ENCODE results near the gene KLHL42.

- TF ChIP-seq CTCF (conservative IDR thresholded peaks at IDR 0.05; ENCODE audit: low read depth, low read length) (no peak), EZH2 (IDR thresholded peaks at IDR 0.05; ENCODE audit: low read length, unreplicated experiment) (no peak)
These were observed 1.6 kb downstream of the KLHL42 start for GRCh38 chr12:27781680-27782079.

All from PC-3 (cell line).